Mesothelial cell of epicardium (in vitro differentiated cells): ENCODE measurements around the gene L3MBTL3. TPM values are rescaled to one million over a fixed set of nuclear protein-coding genes. Genes with fewer than 3 reads are reported as not detected.

ENCODE experiments used
- DNase-seq, 2 experiments: peaks; one replicate each; pipeline ENCODE4 v3.0.0; 2021; ENCODE audit warnings: low spot score in 2 of 2; ENCODE audit not compliant: unreplicated experiment in 2 of 2
- H3K27ac Mint-ChIP-seq: 2 replicates; pipeline ENCODE4 v1.8.0; 2021; ENCODE audit warnings: mixed read lengths
- H3K27me3 Mint-ChIP-seq: 2 replicates; pipeline ENCODE4 v1.8.0; 2021; ENCODE audit warnings: low read depth, mixed read lengths
- H3K36me3 Mint-ChIP-seq: 2 replicates; pipeline ENCODE4 v1.8.0; 2021; ENCODE audit warnings: mixed read lengths
- H3K4me1 Mint-ChIP-seq: 2 replicates; pipeline ENCODE4 v1.8.0; 2021; ENCODE audit warnings: mixed read lengths
- H3K4me3 Mint-ChIP-seq: 2 replicates; pipeline ENCODE4 v1.8.0; 2021; ENCODE audit warnings: mild to moderate bottlenecking, moderate library complexity, mixed read lengths
- H3K9me3 Mint-ChIP-seq: 2 replicates; pipeline ENCODE4 v1.8.0; 2021; ENCODE audit warnings: mixed read lengths
- CTCF ChIP-seq: fragments of 200-600 bp; sonication (generic); IDR thresholded peaks from one replicate; pipeline ENCODE4 v1.5.0; 2021; ENCODE audit warnings: antibody characterized with exemption; ENCODE audit not compliant: unreplicated experiment
- total RNA-seq: library from RNA; stranded (reverse); gene quantifications from 3 replicates; pipeline ENCODE4 v1.2.1, GENCODE V29; 2021

Gene L3MBTL3
- total RNA-seq, 1 donor from 2014 or later = 35.8 TPM

GRCh38 chr6:130027948-130028347, 9.6 kb downstream of the L3MBTL3 start:
- Mint-ChIP-seq H3K4me1 (no peaks in the 10 kb centered on the region), H3K36me3 (peaks cover 27% of the 10 kb centered on the region), H3K27me3 (no peaks in the 10 kb centered on the region), H3K27ac (no peak overlapping the region), H3K9me3 (no peaks in the 10 kb centered on the region), H3K4me3 (no peak overlapping the region)
- no peak for DNase-seq
- TF ChIP-seq CTCF = no peak

GRCh38 chr6:130029163-130029562, 10.8 kb downstream of the L3MBTL3 start:
- Mint-ChIP-seq H3K27me3 (no peaks in the 10 kb centered on the region), H3K27ac (no peak overlapping the region), H3K9me3 (no peaks in the 10 kb centered on the region), H3K36me3 (peaks cover 29% of the 10 kb centered on the region), H3K4me1 (peaks cover 4% of the 10 kb centered on the region), H3K4me3 (no peak overlapping the region)
- DNase-seq = no peak
- TF ChIP-seq CTCF = no peak

GRCh38 chr6:130032758-130033340, 14.5 kb downstream of the L3MBTL3 start:
- DNase-seq = no peak
- no peak for TF ChIP-seq CTCF
- Mint-ChIP-seq H3K36me3 (peaks cover 14% of the 10 kb centered on the region), H3K27me3 (no peaks in the 10 kb centered on the region), H3K4me1 (peaks cover 15% of the 10 kb centered on the region), H3K4me3 (no peak overlapping the region), H3K9me3 (no peaks in the 10 kb centered on the region), H3K27ac (no peak overlapping the region)

GRCh38 chr6:130033949-130034348, 15.6 kb downstream of the L3MBTL3 start:
- H3K27me3 Mint-ChIP-seq = no peaks in the 10 kb centered on the region
- H3K27ac Mint-ChIP-seq = peak overlapping the region; percentile 39
- no peak overlapping the region for H3K4me3 Mint-ChIP-seq

GRCh38 chr6:130034378-130035146, 16.2 kb downstream of the L3MBTL3 start:
- Mint-ChIP-seq H3K4me1 (peaks cover 15% of the 10 kb centered on the region), H3K36me3 (peaks cover 14% of the 10 kb centered on the region), H3K27me3 (no peaks in the 10 kb centered on the region), H3K9me3 (no peaks in the 10 kb centered on the region), H3K27ac (peak overlapping the region; percentile 39), H3K4me3 (no peak overlapping the region)
- no peak for DNase-seq
- no peak for TF ChIP-seq CTCF

More at GRCh38 chr6:130033949-130034348, 15.6 kb downstream of the L3MBTL3 start:
- DNase-seq = no peak
- peaks cover 14% of the 10 kb centered on the region for H3K36me3 Mint-ChIP-seq
- peaks cover 15% of the 10 kb centered on the region for H3K4me1 Mint-ChIP-seq
- no peak for TF ChIP-seq CTCF
- no peaks in the 10 kb centered on the region for H3K9me3 Mint-ChIP-seq
